DND-41 (cell line): Measurements from ENCODE around the gene KRTAP12-1.
A peak's percentile ranks its signal among the peaks of the same experiment; 100 is the strongest.

Experiments used
- ATAC-seq: fragments of 200-7000 bp; cut with Tn5 transposase; 3 replicates; pipeline ENCODE4 v1.9.1; 2021; ENCODE audit warnings: low read depth; ENCODE audit not compliant: insufficient read depth
- DNase-seq: peaks from one replicate; pipeline ENCODE4 v3.0.0-alpha.2; 2020
- H2AFZ ChIP-seq: 2 replicates; pipeline ENCODE4 v1.6.0; 2012; ENCODE audit warnings: low read depth, low read length
- H3K27ac ChIP-seq: 2 replicates; pipeline ENCODE4 v1.5.1; 2012; ENCODE audit warnings: low read length, inconsistent platforms
- H3K27me3 ChIP-seq: fragments of 200-600 bp; sonication (generic); 2 replicates; pipeline ENCODE4 v1.6.0; 2012; ENCODE audit warnings: low read length, mild to moderate bottlenecking, inconsistent platforms; ENCODE audit not compliant: insufficient read depth, poor library complexity
- H3K36me3 ChIP-seq: 2 replicates; pipeline ENCODE4 v1.5.1; 2012; ENCODE audit warnings: low read length, inconsistent platforms; ENCODE audit not compliant: insufficient read depth
- H3K4me1 ChIP-seq: 2 replicates; pipeline ENCODE4 v1.5.1; 2012; ENCODE audit warnings: mild to moderate bottlenecking, low read length; ENCODE audit not compliant: insufficient read depth
- H3K4me2 ChIP-seq: 2 replicates; pipeline ENCODE4 v1.6.0; 2012; ENCODE audit warnings: mild to moderate bottlenecking, moderate library complexity, low read length, inconsistent platforms; ENCODE audit not compliant: insufficient read depth
- H3K4me3 ChIP-seq, 2 experiments: fragments of 200-600 bp in 1 of 2; shearing (Covaris generic) in 1 of 2; 2 replicates each; pipeline ENCODE4 v1.5.1; 2012 to 2016; ENCODE audit warnings: inconsistent platforms in 2 of 2, low read length in 2 of 2, mild to moderate bottlenecking in 2 of 2, low read depth in 1 of 2, moderate library complexity in 1 of 2
- H3K79me2 ChIP-seq: 2 replicates; pipeline ENCODE4 v1.6.0; 2012; ENCODE audit warnings: low read length, inconsistent platforms; ENCODE audit not compliant: insufficient read depth
- H3K9ac ChIP-seq: 2 replicates; pipeline ENCODE4 v1.6.0; 2012; ENCODE audit warnings: low read depth, mild to moderate bottlenecking, inconsistent platforms, low read length, moderate library complexity
- H3K9me3 ChIP-seq: 2 replicates; pipeline ENCODE4 v1.5.1; 2012; ENCODE audit warnings: low read length, moderate library complexity, mild to moderate bottlenecking, inconsistent platforms; ENCODE audit not compliant: insufficient read depth, severe bottlenecking
- H4K20me1 ChIP-seq: 2 replicates; pipeline ENCODE4 v1.6.0; 2012; ENCODE audit warnings: low read length; ENCODE audit not compliant: insufficient read depth
- CTCF ChIP-seq: IDR thresholded peaks from 2 replicates; pipeline ENCODE4 v1.5.1; 2012; ENCODE audit warnings: borderline replicate concordance, low read length, moderate library complexity, mild to moderate bottlenecking; ENCODE audit not compliant: poor library complexity, severe bottlenecking; ENCODE audit errors: extremely low read depth
- EZH2 ChIP-seq: IDR thresholded peaks from 3 replicates; pipeline ENCODE4 v1.6.1; 2012; ENCODE audit warnings: borderline replicate concordance, low read depth, mild to moderate bottlenecking, moderate library complexity, low read length, inconsistent platforms; ENCODE audit not compliant: severe bottlenecking

KRTAP12-1 gene

GRCh38 chr21:44657635-44658540 is 24.1 kb downstream of the KRTAP12-1 start, which contains the start of gene KRTAP12-3:
Gene KRTAP12-3, plus strand, starts transcription at chr21:44657932. Its CDS starts 48 bp downstream, at chr21:44657980.
- TF ChIP-seq CTCF (no peak), EZH2 (no peak)
- Histone ChIP-seq H3K27me3 (no peaks in the 10 kb centered on the region), H3K79me2 (no peaks in the 10 kb centered on the region), H3K9me3 (peaks cover 4% of the 10 kb centered on the region), H3K4me3 (no peak within 1 kb of the TSS), H3K9ac (no peak within 1 kb of the TSS), H3K4me1 (peaks cover 24% of the 10 kb centered on the region), H2AFZ (no peak within 1 kb of the TSS), H3K4me2 (no peak within 1 kb of the TSS; the same call in 1 of the 2 replicates), H3K27ac (no peak within 1 kb of the TSS), H3K36me3 (no peaks in the 10 kb centered on the region), H4K20me1 (no peaks in the 10 kb centered on the region)
- ATAC-seq (peak; percentile 63), DNase-seq (peak; percentile 20)

GRCh38 chr21:44656868-44657267 is 25.1 kb downstream of the KRTAP12-1 start:
- Histone ChIP-seq H3K4me2 (no peak overlapping the region), H3K4me1 (peaks cover 24% of the 10 kb centered on the region), H3K27ac (no peak overlapping the region), H3K79me2 (no peaks in the 10 kb centered on the region), H2AFZ (no peak overlapping the region), H3K9me3 (peaks cover 4% of the 10 kb centered on the region), H3K27me3 (no peaks in the 10 kb centered on the region), H3K9ac (no peak overlapping the region), H3K4me3 (no peak overlapping the region), H4K20me1 (no peaks in the 10 kb centered on the region), H3K36me3 (no peaks in the 10 kb centered on the region)
- no peak for DNase-seq
- ATAC-seq, result no peak
- TF ChIP-seq CTCF, result no peak
- TF ChIP-seq EZH2, result no peak

- Histone ChIP-seq H2AFZ (no peak within 1 kb of the TSS), H3K4me1 (peaks cover 24% of the 10 kb centered on the region), H3K9me3 (peaks cover 4% of the 10 kb centered on the region), H3K4me2 (no peak within 1 kb of the TSS), H3K4me3 (no peak within 1 kb of the TSS), H3K36me3 (no peaks in the 10 kb centered on the region), H3K27me3 (no peaks in the 10 kb centered on the region), H3K27ac (no peak within 1 kb of the TSS), H3K9ac (no peak within 1 kb of the TSS), H3K79me2 (no peaks in the 10 kb centered on the region), H4K20me1 (no peaks in the 10 kb centered on the region)
- TF ChIP-seq CTCF, result no peak
- TF ChIP-seq EZH2, result no peak
- DNase-seq, result no peak
- ATAC-seq, result no peak
Measured at GRCh38 chr21:44654576-44655175, 27.3 kb downstream of the KRTAP12-1 start, which contains the start of gene KRTAP12-4. Gene KRTAP12-4, minus strand, starts transcription at chr21:44654659. Its CDS starts 45 bp downstream, at chr21:44654614.
